Stimulated activated CD8-positive, alpha-beta memory T cell treated with anti-CD3 and anti-CD28 coated beads, Interleukin-12 subunit alpha, Interleukin-12 subunit beta, amount 100 ng/mL, for 24 hours (primary cell): ENCODE results near the gene TRIP13.
"Not testable (repeated sequence)": the region's sequence is repeated elsewhere in the genome, so short reads cannot be mapped to it uniquely, and the experiment has no call there.

Experiments
- DNase-seq: peaks from one replicate; pipeline ENCODE4 v3.0.0-alpha.2; 2020; ENCODE audit errors: extremely low read depth

TRIP13 gene

GRCh38 chr5:891837-892393 lies 769 bp upstream of the TRIP13 start:
- no peak for DNase-seq

GRCh38 chr5:893137-893506 lies 438 bp downstream of the TRIP13 start:
- no peak for DNase-seq

DNA sequence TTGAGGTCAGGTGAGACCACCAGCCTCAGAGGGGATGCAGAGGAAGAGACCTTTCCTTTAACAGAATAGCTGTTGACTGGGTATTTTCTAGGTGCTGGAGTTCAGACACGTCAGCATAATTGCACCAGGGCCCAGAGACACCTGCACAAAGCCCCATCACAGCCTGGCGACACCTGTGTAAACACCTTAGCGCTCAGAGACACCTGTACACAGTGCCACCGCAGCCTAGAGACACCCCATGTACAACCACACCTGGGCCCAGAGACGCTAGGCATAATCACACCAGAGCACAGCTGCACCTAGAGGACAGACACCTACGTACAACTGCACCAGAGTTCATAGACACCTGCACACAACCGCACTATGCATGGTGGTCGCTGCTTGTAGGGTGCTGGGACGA lies 1.0 kb downstream of the TRIP13 start:
- DNase-seq: no peak

GRCh38 chr5:900781-901180 lies 8.1 kb downstream of the TRIP13 start:
- no peak for DNase-seq

GRCh38 chr5:902129-902916 lies 9.6 kb downstream of the TRIP13 start:
- DNase-seq: no peak

GRCh38 chr5:903756-904096 lies 11.0 kb downstream of the TRIP13 start:
- no peak for DNase-seq

DNA sequence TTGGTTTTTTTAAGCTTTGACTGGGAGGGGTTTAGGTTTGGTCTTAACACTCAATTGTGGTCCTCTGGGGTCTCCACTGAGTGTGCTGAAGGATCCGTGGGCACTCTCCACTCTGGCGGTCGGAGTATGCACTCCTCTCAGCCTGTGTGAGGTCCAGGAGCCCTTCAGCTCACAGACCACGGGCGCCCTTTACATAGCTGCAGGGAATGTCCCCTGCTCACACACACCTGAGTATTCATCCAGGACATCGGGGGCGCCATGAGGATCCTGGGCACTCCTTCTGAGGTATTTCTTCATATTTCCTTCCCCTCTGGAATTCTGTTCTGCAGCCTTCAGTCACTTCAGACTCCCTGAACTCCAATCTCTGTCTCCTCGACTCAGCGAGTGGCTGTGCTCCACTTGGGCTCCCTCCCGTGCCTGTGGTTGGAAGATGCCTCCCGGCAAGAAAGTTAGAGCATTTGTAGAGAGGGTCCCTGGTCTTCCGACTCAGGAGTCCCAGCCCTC lies 12.5 kb downstream of the TRIP13 start:
- no peak for DNase-seq

DNA sequence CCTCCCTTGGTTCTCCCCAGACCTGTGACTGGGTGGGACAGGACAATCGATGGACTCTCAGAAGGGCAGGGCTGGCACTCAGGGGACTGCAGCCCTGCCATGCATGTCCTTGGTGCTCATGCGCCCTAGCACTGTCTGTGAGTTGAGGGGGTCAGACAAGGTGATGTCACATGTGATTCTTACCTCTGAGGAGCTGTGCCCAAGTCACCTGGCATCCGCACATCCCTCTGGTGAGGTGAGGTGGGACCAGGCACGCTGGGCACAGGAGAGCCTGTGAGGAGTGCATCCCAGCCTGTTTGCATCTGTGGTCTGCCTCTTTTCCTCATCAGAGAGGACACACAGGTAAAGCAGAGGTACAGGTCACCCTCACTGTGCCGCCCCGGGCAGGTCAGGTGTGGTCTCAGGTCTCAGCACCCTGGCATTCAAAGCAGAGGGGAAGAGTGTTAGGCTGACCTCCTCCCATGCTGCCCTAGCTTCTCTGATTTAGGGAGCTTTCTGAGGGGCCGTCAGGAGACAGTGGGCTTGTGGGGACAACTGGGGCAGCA lies 14.8 kb downstream of the TRIP13 start:
- no peak for DNase-seq

DNA sequence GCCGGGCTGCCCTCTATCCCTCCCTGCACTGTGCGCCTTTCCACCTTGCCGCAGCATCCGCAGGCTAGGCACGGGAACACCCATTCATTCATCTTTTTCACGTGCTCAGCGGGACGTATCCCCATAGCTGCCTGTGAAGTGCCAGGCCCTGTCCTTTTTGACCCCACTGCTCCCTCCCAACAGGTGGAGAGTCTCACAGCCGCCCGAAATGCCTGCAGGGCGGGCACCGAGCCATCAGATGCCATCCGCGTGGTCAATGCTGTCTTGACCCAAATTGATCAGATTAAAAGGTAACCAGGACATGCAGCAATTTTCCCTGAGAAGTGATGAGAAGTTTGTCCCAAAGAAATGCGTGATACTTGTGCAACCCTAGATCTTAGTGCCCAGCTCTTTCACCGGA lies 15.5 kb downstream of the TRIP13 start:
- no peak for DNase-seq

GRCh38 chr5:909086-909485 lies 16.4 kb downstream of the TRIP13 start:
- DNase-seq: no peak

- no peak for DNase-seq
Observed at GRCh38 chr5:909994-910768, 17.5 kb downstream of the TRIP13 start.

DNA sequence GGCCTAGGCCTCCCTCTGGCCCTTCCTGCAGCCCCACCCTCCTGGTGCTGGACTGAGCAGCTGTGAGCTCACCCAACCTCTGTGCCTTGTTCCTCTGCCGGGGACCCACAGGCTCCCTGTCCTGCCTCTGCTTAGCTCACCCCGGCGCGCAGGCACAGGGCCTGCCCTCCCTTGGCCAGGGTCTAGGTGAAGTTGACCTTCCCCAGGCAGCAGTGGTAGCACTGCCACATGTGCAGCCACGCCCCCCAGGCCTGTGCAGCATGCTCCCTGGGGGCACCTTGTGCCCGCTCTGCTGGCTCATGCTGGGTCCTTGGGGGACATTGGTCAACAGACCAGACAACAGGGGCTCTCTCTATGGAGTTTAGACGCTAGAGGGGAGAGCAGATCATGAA lies 18.1 kb downstream of the TRIP13 start:
- DNase-seq: no peak

DNA sequence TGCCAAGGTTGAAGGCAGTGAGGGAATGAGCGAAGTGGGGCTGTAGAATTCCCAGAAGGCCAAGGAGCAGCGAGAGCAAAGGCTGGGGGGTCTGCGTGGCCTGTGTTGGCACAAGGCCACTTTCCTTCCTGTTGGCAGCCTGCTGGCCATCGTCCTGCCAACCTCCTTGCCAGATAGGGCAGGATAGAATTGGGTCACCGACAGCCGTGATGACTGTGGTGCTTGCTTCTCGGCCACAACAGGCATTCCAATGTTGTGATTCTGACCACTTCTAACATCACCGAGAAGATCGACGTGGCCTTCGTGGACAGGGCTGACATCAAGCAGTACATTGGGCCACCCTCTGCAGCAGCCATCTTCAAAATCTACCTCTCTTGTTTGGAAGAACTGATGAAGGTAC lies 18.9 kb downstream of the TRIP13 start:
- DNase-seq: no peak

DNA sequence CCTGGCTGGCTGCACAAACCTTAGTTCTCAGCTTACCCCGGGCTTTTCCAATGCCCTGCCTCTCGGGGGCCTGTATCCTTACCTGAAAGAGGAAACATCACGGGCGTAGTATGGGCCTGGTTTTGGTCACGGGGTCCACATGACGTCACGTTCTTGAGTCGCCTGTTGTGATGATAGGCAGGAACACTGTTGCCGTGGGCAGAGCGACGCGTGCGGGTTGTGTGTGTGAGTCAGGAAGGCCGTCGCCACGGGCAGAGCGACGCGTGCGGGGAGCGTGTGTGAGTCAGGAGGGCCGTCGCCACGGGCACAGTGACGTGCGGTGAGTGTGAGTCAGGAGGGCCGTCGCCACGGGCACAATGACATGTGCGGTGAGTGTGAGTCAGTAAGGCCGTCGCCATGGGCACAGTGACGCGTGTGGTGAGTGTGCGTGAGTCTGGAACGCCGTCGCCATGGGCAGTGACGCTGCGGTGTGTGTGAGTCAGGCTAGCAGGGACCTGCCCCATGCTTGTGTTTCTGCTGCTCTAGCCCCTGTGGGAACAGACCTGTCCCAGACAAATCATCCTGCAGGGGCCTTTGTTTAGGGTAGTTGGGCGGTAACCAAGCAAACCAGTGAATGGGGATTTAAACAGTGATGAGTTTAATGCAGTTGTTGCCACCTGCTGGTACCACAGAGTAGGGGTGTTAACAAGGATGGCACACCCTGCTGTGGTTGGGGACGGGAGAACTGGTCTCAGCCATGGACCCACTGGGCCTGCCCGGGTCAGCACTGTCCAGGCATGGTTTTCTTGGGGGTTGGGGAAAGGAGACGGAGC lies 19.8 kb downstream of the TRIP13 start:
- DNase-seq: peak; percentile 27

GRCh38 chr5:914174-914573 lies 21.5 kb downstream of the TRIP13 start:
- no peak for DNase-seq

DNA sequence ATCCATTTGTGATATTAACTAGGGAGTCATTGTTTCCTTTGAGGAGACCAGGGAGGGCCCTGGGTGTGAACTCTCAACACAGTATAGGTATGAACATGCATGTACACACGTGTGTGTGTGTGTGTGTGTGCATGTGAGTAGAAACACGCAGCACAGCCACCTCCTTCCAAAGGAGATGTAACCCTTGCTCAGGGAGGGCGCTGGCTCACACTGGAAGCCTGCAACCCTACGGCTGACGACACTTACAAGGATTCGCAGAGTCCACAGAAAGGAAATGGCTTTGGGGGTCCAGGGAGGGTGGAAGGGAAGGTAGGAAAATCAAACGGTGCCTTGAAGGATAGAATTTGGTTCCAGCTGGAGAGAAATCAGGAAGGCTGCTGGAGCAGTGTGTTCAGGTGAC lies 21.9 kb downstream of the TRIP13 start:
- no peak for DNase-seq

- DNase-seq: not testable (repeated sequence)
Observed at GRCh38 chr5:915346-915745, 22.7 kb downstream of the TRIP13 start.

DNA sequence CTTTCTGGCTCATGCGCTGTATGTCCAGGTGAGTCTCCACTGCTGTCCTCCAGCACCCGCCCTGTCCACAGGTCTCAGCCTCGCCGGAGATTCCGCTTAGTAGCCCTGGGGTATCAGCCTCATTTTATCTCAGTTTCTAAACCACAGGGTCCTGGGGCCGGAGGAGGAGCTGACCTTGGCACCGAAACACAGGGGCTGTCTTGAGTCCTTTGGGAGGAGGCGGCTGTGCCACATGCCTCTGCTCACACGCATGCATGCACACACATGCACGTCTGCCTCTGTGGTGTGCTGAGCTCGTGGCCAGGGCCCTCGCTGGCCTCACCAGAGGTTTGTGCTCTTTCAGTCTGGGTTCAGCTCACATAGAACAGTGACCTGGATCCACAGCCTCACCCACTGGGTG lies 23.3 kb downstream of the TRIP13 start:
- no peak for DNase-seq

- no peak for DNase-seq
Observed at GRCh38 chr5:916441-917293, 24.0 kb downstream of the TRIP13 start.

DNA sequence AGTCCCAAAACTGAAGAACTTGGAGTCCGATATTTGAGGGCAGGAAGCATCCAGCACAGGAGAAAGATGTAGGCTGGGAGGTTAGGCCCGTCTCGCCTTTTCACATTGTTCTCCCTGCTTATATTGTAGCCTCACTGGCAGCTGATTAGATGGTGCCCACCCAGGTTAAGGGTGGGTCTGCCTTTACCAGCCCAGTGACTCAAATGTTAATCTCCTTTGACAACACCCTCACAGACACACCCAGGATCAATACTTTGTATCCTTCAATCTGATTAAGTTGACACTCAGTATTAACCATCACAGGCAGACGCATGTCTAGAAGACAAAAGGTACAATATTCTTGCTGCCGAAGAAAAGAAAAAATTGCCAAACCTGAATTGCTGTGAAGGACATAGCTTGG lies 26.0 kb downstream of the TRIP13 start:
- DNase-seq: not testable (repeated sequence)
